HG03025 (cell line): ENCODE measurements around the gene CUEDC1.
A peak's percentile ranks its signal among the peaks of the same experiment; 100 is the strongest.
"Not testable (repeated sequence)": the region's sequence is repeated elsewhere in the genome, so short reads cannot be mapped to it uniquely, and the experiment has no call there.

Experiments
- ATAC-seq: cut with Tn5 transposase; IDR thresholded peaks from one replicate; pipeline ENCODE4 v1.9.1; 2021; ENCODE audit warnings: mild to moderate bottlenecking, moderate library complexity; ENCODE audit not compliant: unreplicated experiment, low FRiP score

The CUEDC1 gene

DNA sequence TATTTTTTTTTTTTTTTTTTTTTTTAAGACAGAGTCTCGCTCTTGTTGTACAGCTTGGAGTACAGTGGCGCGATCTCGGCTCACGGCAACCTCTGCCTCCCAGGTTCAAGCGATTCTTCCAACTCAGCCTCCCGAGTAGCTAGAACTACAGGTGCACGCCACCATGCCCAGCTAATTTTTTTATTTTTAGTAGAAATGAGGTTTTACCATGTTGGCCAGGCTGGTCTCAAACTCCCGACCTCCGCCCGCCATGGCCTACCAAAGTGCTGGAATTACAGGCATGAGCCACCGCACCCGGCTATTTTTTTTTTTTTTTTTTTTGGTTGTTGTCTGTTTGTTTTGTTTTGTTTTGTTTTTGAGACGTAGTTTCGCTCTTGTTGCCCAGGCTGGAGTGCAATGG is 3.2 kb upstream of the CUEDC1 start:
- ATAC-seq, result not testable (repeated sequence)

DNA sequence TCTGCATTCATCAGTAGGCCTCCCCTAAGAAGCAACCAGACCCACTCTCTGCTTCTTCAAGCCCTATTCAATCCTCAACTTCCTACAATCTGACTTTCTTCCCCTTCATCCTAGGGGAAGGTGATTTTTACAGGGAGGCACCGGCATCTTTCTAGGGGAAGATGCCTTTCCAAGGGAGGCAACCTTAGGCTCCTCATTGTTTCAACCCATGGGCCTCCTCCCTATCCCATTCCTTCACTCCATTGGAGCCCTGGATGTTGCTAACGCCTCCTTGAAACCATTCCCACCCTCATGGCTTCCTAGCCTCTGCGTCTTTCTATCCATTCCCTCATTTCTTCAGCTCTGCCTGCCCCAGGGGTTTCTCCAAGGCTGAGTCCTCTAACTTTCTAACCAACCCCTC is 2.7 kb upstream of the CUEDC1 start:
- no peak for ATAC-seq

DNA sequence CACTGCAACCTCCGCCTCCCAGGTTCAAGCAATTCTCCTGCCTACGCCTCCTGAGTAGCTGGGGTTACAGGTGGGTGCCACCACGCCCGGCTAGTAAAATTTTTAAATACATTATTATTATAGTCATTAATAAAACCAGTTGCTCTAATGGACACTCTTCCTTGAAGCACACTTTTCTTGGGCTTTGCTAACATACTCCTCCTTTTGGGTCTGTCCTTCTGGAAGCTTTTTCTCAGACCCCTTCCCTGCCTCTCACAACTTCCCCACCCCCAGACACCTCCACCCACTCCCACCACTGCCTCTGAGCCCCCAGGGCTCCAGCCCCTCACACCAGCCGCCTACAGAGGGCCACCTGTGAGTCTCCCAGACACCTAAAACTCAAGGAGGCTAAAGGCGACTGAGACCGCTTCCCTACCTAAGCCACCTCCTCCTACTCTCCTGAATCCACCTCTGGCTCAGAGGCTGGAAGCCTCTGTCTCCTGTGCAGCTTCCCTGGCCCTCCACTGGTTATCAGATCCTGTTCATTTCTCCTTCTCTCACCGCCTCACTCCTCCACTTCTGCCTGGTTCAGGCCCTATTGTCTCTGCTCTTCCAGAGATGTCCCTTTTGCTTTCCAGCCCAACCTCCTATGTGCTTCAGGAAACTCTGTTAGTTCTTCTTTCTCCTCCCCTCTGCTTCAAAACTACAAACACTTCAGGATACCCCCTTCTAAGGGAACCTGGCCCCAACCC is 2.1 kb upstream of the CUEDC1 start:
- no peak for ATAC-seq

DNA sequence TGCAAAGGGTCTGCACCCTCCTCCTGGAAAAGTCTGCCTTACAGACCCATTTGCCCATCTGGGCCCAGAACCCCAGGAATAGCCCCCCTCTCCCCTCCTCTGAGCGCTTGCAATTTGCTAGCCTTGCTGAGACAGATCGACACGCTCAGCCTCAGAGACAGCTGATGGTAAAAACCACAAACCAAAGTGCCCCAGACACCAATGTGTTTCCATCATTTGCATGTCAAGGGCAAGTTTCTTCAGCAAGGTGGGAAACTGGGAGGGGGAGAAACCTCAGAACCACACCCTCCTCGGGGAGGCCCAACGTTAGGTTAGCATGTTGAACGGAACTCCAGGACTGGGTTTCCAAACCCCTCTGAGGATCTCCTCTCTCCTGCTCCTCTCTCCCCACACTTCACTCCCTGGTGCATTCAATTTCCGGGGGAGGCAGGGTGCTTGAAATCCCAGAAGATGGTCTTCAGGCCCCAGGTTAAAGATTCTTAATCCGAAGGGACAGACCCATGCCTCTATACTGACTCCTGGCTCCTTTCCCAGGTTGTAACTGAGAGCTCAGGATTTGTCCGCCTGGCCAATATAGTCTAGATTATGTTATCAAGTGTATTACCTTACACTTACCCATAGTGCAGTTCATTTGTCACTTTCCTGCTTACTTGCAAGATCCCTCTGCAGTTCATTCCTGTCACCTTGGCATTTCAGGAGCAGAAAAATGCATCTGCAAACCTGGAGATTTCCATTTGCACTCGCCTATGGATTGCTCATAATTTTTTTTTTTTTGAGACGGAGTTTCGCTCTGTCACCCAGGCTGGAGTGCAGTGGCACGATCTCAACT is 1.3 kb upstream of the CUEDC1 start:
- ATAC-seq, result peak; percentile 54

DNA sequence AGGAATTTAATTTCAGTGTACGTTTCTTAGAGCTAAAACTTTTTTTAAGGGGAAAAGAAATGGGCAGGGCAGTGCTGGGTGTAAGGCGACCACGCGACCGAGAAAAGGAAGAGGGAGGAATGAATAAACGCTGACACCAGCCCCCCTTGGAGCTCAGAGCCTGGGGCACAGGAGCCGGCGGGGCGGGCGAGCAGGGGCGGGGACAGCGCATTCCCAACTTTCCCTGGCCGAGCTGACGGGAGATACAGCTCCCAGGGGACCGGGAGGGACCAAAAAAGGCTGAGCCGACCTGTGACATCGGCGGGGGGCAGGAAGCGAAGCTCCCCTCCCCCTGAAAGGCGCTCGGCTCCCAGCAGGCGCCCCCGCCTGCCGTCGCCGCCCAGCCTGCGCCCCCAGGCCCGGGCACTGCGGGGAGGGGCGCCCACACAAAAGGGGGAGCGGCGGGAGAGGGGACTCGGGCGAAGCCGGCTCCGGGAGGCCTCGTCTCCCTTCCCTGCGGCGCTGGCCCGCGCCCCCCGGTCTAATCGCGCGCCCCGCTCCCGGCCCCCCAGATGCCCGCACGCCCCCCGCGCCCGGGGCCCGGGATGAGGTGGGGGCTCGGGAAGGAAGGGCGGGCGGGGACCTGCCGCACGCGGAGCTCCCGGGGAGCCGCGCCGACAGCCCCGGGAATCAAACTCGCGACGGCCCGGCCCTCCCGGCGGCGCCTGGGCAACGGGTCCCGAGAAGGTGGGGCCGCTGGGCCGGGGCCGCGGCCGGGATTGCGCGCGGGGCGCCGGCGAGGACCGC is 622 bp downstream of the CUEDC1 start:
- no peak for ATAC-seq

DNA sequence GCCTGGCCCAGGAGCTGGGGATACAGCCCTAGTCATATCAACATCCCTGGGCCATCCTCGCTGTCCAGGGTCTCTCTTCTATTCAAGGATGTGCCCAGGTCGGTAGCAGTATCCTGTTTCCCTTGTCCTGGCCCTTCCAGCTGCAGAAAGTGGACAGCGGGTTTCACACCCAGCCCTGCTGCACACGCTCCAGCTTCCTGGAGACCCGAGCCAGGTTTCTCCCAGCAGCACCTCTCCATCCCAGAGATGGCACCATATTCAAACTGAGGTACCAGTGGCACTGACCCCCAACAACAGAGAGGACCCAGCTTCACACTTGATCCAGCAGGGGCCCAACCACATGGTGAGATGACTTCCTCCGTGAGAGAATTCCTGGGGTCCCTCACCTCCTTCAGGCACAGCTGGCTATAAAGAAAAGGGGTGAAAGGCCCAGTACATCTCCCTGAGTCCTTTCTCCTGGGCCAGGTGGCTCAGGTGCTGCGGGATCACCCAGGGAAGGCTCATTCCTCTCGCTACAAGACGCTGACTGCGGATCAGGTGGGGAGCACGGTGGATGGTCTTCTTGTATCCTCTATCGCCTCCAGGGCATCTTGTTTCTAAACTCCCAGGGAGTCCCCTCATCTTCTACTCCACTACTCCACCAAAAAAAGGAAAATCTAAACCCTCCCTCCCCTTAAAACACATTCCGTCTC is 1.4 kb downstream of the CUEDC1 start:
- ATAC-seq, result no peak

DNA sequence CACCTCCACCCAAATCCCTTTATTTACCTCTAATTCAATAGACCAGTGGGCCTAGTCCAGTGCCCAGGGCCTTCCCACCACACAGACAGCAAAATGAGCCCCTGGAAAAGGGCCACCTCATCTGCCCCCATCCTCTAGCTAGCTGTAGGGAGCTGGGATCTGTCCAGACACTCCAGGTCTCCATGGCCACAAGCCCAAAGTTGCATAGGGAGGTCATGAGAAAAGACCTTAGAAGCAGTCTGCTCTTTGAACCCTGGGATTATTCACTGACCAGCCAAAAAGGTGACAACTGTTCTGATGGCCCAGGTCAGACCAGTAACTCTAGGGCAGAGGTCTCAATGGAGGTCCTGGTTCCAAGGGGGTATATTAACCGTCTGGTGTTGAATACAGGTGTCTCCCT is 2.0 kb downstream of the CUEDC1 start:
- ATAC-seq, result no peak

DNA sequence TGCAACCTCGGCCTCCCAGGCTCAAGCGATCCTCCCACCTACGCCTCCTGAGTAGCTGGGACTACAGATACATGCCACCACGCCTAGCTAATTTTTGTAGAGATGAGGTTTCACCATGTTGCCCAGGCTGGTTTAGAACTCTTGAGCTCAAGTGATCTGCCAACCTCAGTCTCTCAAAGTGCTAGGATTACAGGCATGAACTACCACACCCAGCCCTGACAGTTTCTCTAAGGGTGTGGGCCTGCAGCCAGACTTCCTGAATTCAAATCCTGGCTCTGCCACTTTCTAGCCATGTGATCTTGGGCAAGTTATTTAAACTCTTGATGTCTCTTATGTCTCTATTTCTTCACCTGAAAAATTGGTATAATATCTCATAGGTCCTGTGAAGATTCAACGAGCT is 5.6 kb downstream of the CUEDC1 start:
- ATAC-seq, result no peak

DNA sequence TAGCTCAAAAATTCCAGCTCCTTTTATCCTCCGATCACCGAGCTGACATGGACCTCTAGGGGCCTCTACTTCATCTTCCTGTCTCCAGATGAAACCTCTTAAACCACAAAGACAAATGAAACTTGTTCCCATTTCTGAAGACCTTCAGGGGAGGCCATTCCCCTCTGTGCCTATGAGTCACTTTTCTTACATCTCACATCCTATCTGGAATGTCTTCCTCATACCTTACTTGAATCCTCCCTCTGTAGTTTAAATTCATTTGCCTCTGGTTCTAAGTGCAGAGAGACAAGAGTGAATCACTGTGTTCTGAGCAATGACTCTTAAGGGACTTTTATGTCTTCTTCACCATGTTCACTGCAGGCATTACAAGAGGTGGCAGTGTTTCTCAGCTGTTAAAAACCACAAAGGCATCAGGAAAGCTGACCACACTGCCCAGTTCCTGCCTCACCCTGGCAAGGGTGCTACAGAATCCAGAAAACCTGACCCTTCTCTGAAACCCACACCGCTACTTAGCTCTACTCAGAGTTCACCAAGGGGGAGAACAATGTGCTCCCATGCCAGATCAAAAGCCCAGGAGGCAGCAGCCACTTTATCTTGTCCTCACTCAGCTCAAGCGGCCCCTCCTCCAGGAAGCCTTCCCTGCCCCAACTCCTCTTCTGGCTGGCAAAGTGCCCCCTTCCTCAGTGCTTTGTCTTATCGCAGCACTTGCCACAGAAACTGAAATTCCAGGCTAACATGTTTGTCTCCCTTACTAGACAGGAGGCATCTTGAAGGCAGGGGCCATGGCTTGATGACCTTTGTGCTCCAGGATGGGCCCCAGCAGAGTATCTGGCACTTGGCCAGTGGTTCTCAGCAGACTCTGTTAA is 6.4 kb downstream of the CUEDC1 start:
- no peak for ATAC-seq

DNA sequence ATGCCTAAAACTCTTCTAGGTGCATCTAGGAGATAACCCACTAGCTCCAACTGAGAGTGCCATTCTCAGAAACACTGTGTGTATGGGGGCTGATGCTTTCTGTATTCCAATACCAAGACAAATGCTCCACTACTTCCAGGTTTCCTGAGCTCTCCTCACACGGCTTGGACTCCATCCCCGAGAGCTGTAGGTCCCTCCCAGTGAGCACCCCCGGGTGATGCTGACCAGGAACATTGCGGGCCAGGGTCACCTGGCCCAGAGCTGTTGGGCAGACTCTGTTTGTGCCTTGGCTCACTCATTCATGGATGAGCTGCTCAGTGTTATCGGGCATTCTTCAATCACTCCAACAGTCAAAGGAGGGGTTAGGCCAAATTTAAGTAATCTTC is 7.0 kb downstream of the CUEDC1 start:
- no peak for ATAC-seq

DNA sequence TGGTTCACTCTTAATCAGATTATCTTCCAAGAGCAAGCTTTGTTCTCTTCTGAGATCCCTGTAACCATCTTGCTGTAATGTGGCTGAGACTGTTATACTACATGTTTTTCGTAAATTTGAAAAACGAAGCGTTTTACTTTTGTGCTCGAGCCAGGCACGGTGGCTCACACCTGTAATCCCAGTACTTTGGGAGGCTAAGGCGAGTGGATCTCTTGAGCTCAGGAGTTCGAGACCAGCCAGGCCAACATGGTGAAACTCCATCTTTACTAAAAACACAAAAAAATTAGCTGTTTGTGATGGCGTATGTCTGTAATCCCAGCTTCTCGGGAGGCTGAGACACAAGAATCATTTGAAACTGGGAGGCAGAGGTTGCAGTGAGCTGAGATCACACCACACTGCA is 7.8 kb downstream of the CUEDC1 start:
- ATAC-seq, result no peak

DNA sequence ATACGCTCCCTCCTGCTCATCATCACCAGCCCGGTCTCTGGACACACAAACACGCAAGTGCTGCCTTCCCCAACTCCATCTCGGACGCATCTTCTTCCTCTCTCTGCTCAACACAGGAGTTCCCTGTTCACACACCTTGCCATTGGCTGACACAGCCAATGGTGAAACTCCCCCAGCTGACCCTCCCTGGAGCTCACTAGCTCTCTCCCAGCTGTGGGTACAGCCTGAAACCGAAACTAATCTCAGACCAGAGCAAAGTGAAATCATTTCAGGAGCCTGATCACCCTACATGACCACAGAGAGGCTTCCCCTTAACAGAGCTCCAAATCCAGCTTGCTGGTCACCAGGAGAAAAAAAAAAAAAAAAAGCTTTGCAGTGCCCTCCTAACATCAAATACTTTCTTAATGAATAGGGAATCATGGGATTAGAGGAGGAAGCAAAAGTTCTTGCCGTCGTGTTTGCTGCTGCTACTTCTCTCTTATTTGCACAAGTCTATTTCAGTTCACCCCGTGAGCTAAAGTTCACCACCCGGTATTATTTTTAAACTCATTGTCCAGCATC is 8.3 kb downstream of the CUEDC1 start:
- peak; percentile 79 for ATAC-seq

DNA sequence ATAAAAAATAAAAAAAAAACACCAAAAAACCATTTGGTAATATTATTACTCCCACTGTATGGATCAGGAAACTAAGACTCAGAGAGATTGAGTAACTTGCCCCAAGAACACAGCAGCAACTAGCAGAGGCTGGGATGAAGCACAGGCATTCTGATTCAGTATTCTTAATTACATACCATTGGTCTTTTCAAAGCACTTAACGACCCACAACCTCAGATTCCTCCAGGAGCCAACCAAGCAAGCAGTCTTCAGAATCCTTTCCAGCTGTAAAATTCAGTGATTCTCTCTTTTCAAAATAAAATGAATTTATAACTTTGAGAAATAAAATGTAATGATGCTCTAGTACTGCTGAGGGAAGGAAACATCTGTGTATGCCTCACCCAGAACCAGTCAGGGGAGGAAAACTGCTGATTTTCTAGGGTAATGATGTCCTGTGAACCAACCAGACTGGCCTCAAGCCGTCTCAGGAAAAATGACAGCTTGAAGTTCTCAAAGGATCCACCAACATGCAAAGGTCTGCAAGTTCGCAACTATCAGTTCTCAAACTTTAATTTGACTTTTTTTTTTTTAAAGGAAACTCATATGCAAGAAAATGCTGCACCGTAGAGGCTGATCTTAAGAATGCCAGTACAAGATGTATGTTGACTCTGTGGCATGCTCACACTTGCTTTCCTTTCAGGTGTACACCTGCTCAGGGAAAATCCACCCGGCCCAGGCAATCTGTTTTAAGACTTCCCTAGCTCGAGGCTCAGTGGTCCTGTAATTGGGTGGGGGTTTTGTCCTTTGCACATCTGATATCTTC is 9.0 kb downstream of the CUEDC1 start:
- no peak for ATAC-seq

DNA sequence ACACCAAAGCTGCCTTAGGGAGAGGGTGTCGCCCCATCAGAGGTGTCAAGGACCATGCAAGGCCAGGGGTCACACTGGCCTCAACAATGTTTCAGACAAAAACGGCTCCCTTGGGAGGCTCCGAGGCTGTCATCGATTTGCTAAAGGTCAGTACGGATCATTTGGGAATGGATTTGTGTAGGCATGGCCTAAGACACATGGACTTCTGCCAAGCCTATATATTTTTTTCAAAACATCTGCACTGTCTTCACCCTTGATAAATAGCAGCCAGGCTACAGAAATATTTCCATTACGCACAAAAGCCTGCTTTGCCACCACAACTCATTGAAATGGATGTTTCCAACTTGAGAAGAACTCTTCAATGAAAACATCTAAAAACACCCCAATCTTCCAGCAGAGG is 10.3 kb downstream of the CUEDC1 start:
- no peak for ATAC-seq

DNA sequence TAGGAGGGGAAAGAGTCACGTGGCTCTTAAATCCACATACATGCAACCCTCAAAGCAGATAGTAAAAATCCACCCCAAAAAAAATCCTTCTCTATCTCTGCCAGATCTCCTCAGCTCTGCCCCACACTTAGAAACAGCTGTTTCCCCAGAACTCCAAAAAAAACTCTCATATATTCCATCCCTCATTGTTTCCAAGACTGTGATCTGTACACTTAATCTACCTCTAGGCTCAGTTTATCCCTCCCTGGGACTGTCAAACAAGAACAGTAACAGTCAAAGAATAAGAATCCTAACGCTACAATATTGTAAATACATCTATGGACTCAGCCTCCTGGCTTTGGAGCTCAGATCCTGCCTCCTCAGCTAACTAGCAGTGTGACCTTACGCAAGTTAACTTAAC is 11.6 kb downstream of the CUEDC1 start:
- ATAC-seq, result no peak

DNA sequence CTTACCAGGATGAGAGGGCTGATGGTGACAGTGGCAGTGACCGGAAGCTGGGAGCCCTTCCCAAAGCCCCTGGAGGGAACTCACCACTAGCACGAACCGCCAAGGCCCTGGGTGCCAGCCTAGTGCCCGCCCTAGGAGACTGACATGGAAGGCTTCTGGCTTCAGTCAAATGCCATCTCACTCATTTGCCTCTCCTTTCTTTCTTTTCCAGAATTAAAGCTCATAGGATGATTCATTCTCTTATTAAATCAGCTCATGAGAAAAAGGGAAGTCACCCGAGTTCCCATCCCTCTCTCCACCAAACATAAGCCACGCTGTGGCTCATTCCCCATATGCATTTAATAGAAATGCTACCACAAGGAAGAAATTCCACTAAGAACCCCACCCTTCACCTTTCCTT is 12.1 kb downstream of the CUEDC1 start:
- no peak for ATAC-seq

DNA sequence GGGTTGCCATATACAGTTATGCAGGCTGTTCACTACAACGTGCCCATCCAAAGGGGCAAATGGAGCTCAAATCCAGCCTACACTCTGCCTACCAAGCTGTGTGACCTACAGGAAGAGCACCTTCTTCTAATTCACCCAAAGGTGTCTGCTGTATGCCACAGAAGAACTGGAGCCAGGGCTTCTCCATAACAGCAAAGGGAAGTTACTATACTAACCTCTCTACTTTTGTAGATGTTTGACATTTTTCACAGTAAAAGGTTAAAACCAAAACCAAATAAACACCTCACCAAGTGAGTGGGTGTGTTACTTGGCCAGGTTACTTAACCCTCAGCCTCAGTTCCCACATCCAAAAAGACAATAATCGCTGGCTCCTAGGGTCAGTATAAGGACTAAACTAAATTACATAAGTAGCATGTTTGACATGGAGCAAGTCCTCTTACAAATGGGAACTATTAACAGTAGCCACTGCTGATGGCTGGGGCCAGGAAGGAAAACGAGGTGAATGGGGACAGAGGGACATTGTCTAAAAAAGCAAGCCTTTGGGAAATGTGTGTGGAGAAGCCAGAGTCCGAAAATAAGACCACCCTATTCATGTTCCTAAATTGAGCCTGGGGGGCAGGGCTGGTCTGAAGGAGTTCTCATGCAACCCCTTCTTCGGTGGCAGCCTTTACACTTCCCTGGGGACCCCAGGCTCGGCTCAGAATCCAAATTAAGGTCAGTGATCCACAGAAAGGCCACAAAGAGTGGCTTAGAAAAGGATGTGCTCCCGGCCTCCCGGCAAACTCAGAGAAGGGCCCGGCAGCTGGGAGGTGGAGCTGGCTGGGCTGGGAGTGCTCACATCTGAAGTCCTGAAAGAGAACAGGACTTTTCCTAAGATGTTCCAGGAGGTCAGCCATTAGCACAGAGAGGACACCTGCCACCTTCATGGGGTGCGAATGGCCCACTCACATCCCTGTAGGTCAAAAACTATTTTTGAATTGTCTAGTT is 13.5 kb downstream of the CUEDC1 start:
- no peak for ATAC-seq
